HG03159 (cell line): Measurements from ENCODE around the gene RPL36AL.
"Not testable (repeated sequence)": the region's sequence is repeated elsewhere in the genome, so short reads cannot be mapped to it uniquely, and the experiment has no call there.

Source experiments
- ATAC-seq: cut with Tn5 transposase; IDR thresholded peaks from one replicate; pipeline ENCODE4 v1.9.1; 2021; ENCODE audit warnings: mild to moderate bottlenecking, moderate library complexity; ENCODE audit not compliant: unreplicated experiment

The RPL36AL gene

DNA sequence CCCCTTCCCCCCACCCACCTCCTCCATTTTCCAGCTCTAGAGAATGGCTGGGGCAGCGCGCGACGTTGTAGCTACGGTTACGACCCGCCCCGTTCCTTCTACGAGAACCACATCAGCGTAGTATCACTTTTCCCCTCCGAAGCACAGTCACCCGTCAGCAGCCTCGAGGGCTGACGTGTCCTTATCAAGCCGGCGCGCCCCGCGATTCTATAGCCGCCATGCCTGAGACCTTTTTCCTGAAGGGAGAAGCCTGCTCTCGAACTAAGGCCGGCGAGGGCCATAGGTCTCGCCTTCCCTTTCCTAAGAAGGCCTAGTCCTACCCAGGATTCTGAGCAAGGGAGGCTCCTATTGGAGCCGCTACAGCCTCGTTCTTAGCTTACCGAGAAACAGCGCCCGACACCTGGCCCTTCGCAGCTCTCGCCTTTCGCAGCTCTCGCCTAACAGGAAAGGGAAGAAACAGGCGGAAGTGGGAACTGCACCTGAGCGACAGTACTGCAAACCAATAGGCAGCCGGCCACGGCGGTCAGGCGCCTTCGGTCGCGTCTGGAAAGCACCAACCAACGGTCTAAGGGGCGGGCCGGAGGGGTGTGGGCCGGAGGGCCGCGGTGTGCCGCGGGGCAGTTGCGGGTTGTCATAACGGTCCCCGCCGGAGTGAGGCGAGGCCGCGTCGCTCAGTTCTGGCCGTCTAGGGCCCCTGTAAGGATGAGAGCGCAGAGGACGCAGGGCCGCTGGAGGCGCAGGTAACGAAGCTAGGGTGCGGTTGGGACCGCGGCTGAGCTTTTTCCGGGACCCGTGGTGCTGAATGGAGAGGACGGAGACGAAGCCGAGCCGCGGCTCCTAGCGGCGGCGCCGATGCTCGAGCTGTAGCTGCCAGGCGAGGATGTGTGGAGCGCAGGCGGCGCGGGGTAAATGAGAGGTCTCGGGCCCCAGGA is at the start of gene RPL36AL, which contains the start of gene MGAT2:
TSS of gene RPL36AL (minus strand) at position 445 of the 932 bp plus-strand sequence. CDS start 1,522 bp downstream, outside the sequence.
TSS of gene MGAT2 (plus strand) at position 618 of the 932 bp plus-strand sequence. CDS start 470 bp downstream, outside the sequence.
- ATAC-seq = peak; percentile 94

DNA sequence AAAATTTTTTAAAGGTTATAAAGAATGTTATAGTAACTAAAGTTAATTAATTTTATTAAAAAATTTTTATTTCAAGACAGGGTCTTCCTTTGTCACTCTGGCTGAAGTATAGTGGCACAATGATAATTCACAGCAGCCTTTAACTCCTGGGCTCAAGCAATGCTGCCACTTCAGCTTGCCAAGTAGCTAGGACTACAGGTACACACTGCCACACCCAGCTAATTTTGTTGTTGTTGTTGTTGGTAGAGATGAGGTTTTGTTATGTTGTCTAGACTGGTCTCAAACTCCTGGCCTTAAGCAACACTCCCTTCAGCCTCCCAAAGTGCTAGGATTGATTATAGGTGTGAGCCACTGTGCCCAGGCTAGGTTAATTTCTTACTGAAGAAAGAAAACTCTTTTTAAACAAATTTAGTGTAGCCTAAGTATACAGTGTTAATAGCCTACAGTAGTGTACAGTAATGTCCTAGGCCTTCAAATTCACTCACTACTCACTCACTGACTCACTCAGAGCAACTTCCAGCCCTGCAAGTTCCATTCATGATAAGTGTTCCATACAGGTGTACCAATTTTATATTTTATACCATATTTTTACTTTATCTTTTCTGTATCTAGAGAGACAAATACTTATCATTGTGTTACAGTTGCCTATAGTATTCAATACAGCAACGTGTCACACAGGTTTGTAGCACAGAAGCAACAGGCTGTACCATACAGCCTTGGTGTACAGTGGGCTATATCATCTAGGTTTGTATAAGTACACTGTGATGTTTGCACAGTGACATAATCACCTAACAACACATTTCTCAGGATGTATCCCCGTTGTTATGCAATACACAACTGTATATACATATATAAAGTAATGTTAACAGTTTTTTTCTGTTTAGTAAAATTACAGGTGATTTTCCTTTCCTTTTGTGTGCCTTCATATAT is 39.4 kb upstream of the RPL36AL start:
- no peak for ATAC-seq

DNA sequence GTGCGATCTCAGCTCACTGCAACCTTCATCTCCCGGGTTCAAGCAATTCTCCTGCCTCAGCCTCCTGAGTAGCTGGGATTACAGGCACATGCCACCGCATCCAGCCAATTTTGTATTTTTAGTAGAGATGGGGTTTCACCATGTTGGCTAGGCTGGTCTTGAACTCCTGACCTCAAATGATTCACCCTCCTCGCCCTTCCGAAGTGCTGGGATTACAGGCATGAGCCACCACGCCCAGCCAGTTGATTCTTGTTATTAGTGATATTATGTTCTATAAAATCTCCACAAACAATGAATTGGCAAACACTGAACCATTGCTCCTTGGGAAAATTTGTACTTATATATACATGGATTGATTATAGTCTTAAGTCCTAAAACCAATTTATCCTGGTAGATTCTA is 37.1 kb upstream of the RPL36AL start:
- ATAC-seq = not testable (repeated sequence)

DNA sequence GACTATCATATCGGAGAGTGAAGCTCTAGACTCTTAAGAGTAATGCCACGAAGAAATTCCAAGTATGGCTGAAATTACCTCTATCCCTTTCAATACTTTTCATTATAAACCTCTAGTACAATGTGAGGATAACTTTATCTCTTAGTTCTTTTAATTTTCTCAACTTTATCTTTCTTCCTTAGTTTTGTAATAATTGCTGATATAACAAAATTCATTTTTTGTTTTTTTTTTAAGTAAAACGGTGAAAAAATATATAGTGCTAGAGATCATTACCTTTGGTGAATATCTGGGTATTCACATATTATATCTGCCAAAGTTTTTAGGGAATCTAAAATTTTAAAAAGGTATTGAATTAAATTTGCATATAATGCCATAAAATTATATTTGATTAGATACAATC is 34.1 kb upstream of the RPL36AL start:
- no peak for ATAC-seq

DNA sequence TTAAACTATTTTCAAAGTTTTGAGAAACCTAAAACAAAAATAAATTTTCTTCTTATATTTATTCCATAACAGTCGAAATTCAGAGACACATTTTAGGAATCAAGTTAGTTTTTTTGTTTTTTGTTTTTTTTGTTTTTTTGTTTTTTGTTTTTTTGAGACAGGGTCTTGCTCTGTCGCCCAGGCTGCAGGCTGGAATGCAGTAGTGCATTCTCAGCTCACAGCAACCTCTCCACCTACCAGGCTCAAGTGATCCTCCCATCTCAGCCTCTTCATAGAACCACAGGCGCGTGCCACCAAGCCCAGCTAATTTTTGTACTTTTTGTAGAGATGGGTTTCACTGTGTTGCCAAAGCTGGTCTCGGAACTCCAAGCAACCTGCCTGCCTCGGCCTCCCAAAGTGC is 33.1 kb upstream of the RPL36AL start:
- ATAC-seq = no peak

DNA sequence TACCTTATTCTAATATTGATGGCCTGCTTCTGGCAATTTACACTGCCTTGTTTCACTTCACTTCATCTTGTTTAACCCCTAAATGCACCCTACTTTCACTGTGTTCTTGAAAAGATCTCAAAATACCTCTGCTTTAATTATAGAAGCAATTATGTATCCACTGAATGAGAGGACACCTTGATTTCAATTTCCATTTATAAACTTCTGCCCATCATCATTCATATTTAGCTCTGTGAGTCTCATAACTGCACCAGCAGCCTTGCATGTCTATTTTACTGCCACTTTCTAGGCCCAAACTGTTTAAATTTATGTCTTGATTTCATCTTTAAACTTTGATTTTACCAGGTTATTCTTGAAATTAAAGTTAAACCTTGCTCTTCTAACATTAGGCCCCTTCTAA is 21.7 kb upstream of the RPL36AL start:
- no peak for ATAC-seq

DNA sequence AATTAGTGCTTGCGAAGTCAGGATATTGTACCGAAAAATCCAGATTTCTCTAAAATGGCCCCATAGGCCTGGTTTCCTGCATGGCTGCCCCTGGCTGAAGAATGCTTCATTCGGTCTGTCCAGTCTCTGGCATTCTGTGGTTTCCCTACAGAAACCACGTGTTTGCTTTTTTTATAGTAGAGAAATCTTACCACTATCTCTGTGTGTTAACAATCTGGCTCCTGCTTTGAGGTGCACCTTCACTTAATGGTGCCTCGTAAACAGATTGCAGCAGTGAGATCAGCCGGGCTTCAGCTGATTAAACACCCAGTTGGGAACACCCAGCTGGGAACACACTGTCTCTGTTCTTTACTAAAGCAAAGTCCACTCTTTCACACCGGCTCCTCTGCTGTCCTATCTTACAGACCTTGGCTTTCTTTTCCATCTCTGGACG is 21.3 kb upstream of the RPL36AL start:
- ATAC-seq = no peak

DNA sequence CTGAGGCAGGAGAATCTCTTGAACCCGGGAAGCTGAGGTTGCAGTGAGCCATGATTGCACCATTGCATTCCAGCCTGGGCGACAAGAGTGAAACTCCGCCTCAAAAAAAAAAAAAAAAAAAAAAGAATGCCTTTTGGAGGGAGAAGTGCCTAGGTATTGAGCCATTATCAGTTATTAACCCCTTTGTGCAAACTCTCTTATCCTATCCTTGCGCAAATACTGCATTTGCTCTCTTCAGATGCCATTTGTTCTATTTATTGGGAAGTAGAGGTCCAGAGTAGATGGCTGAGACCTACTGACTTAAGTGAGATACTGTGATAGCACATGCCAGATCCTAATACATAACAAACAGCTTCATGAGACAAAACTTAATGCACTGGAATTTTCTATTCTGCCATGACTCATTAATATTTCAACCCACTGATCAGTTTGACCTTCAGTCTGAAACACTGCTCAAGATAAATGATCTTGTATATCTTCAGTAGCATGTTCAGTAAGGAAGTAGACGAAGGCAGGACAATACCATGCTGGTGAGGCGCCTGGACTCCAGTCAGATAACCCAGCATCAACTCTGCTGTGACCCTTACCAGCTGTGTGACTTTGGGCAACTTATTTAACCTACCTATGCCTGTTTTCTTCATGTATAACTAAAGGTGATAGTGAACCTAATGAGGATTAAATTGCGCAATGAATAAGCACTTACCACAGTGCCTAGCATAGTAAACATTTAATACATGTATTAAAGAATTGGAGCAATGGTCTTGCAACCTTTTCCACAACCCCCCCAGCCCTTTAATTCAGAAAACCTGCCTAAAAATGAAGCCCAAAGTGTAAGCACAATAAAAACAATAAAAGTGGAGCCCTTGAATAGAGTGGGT is 20.4 kb upstream of the RPL36AL start:
- no peak for ATAC-seq

DNA sequence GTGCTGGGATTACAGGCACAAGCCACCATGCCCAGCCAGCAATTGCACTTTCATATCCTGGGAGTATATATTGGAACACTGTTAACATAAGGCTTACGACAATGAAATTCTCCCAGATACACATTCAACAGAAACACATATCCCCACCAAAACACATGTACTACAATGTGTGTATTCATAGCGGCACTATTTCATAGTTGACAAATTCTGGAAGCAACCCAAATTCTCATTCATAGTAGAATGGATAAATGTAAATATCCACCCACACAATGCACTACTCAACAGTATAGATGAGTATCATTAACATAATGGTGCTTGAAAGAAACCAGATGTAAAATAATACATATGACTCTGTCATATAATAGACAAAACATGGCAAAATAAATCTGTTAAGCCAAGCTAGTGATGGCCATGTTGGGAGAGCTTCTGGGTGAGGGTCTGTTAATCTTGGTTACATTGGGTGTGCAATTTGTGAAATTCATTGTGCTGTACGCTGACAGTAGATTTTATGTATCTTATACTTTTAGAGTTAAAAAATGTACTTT is 17.2 kb upstream of the RPL36AL start:
- ATAC-seq = no peak

DNA sequence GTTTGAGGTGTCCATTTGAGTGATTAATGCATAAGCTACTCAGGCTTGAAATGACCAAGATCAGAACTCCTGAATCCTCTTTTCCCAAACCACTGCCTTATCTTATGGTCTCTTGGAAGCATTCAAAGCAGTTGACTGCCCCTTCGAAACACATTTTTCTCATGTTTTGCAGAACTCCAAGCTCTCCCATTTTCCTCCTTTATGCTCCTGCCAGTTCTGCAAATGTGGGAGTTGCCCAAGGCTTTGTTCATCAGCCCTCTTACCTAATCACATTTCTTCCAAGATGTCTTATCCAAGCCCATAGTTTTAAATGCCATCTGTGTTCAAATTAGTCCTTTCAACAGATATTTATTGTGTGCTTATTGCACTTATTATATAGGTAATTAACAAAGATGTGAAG is 16.4 kb upstream of the RPL36AL start:
- ATAC-seq = no peak

DNA sequence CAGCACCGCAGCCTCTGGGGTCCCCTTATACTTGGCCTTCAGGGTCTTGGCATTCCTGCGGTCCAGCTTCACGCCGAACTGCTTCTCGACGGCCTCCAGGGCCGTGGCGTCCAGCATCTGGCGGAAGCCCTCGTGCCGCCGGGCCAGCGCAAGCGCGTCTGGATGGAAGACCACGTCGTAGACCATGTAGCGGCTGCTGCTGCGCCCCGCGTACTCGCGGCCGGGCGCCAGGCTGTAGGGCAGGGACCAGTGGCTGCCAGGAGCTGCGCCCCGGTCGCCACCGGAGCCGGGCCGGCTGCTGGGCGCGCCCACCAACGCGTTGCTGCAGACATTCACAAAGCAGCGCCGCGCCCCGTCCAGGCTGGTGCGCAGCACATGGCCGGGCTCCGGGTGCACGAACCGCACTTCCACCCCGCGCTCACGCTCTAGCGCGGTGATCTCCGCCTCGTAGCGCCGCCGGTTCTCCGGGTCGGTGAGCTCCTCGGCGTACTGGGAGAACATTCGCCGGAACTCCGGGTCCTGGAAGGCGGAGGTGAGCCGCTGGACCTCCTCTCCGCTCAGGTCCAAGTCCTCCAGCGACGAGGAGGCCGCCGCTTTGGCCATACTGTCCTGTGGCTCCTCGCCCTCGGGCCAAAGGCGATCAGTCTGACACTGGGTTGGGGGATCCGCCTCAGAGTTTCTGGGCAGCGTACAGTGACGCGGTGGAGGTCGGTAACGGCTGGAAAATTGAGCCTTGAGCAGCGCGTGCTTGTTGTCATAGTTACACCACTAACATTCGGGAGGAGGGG is 14.3 kb upstream of the RPL36AL start, which contains the start of gene DNAAF2:
TSS of gene DNAAF2 (minus strand) at position 698 of the 788 bp plus-strand sequence. CDS start at position 603, 95 bp downstream.
- ATAC-seq = peak; percentile 32

DNA sequence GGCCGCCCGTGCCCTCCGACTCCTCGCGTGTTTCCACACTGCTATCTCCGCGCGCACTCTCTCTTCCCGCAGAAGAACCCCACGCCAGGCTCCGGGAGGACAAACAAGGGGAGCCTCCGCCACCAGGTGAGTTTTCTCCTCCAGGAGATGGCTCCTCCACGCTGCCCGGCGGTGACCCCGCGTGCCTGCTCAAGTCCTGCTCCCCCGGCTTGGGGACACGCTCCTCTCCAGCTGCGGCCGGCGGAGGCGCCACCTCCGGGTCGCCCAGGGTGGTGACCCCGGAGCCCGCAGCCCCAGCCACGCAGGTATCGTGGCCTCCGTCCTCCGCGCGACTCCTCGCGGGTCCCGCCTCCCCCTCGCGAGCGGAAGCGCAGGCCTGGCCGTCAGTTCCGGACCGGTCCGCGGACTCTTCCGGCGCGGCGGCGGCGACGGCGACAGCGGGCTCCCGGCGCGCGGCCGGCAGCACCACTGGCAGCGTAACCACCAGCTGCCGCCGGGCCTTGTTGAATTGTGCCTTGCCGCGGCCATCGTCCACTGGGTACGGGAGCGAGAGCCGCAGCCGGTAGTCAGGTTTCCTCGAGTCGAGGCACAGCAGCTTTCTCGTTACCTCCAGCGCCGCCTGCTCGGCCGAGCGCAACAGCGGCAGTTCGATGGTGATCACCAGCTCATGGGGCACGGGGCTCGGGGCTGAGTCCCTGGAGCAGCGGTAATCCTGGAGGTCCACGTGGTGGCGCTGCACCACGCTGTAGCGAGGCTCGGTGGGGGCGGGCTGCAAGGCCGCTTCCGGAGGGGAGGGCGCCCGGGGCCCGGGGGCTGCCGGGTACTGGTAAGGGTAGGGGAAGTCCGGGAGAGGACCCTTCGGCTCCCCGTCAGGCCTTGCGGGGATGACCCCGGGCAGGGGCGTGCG is 13.5 kb upstream of the RPL36AL start:
- peak; percentile 78 for ATAC-seq

DNA sequence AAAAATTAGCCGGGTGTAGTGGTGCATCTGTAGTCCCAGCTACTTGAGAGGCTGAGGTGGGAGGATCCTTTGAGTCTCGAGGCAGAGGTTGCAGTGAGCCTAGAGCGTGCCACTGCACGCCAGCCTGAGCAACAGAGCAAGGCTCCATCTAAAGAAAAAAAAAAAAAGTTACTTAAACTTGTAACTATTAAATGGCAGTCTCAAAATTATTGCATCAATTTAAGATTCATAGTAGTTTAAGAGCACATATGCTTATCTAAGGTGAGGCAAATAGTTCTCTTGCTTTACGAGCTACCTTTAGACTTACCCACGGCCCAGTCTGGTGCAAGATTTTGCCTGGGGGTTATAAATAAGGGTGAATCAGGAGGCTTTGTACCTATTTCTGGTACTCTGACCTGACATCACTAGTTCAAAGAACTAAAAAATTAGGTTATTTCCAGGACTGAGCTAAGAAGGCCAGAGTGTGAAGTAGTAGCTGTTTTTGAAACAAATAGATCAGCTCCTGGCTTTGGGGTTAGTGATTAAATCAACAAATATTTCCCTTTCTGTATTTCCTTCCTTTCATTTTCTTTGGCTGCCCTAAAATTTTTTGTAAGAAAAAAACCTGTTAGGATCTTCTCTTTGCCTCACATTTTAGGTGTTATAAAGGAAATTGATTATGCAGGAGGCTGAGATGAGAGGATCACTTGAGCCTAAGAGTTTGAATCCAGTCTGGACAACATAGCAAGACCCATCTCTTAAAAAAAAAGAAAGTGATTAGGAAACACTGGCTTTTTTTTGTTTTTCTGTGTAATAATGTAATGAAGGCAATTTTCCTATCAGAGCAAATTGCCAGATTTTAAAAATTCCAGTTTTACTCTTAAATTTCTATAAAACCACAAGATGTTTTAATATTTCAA is 3.8 kb upstream of the RPL36AL start:
- no peak for ATAC-seq

- no peak for ATAC-seq
Measured at GRCh38 chr14:49623387-49623786, 3.0 kb upstream of the RPL36AL start.

DNA sequence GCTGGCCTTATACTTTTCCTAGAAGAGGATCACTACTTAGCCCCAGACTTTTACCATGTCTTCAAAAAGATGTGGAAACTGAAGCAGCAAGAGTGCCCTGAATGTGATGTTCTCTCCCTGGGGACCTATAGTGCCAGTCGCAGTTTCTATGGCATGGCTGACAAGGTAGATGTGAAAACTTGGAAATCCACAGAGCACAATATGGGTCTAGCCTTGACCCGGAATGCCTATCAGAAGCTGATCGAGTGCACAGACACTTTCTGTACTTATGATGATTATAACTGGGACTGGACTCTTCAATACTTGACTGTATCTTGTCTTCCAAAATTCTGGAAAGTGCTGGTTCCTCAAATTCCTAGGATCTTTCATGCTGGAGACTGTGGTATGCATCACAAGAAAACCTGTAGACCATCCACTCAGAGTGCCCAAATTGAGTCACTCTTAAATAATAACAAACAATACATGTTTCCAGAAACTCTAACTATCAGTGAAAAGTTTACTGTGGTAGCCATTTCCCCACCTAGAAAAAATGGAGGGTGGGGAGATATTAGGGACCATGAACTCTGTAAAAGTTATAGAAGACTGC is 1.7 kb upstream of the RPL36AL start:
- ATAC-seq = no peak

DNA sequence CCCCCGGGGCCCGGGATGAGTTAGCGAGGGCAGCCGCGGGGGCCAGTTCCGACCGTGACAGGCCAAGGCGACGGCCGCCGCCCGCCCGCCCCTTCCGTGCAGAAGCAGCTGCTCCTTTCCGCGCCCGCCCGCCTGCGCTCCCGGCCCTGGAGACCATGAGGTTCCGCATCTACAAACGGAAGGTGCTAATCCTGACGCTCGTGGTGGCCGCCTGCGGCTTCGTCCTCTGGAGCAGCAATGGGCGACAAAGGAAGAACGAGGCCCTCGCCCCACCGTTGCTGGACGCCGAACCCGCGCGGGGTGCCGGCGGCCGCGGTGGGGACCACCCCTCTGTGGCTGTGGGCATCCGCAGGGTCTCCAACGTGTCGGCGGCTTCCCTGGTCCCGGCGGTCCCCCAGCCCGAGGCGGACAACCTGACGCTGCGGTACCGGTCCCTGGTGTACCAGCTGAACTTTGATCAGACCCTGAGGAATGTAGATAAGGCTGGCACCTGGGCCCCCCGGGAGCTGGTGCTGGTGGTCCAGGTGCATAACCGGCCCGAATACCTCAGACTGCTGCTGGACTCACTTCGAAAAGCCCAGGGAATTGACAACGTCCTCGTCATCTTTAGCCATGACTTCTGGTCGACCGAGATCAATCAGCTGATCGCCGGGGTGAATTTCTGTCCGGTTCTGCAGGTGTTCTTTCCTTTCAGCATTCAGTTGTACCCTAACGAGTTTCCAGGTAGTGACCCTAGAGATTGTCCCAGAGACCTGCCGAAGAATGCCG is 872 bp upstream of the RPL36AL start:
- peak; percentile 28 for ATAC-seq
